NCI-H446 treated with DMSO at 0.1 percent for 48 hours (cell line): Measurements from ENCODE around the gene ATP6V1A.

Source experiments
- DNase-seq: peaks from one replicate; lab custom pipeline; 2025; lab: John Stamatoyannopoulos, UW

ATP6V1A gene

GRCh38 chr3:113747283-113748046, 630 bp downstream of the ATP6V1A start:
- DNase-seq: no peak

DNA sequence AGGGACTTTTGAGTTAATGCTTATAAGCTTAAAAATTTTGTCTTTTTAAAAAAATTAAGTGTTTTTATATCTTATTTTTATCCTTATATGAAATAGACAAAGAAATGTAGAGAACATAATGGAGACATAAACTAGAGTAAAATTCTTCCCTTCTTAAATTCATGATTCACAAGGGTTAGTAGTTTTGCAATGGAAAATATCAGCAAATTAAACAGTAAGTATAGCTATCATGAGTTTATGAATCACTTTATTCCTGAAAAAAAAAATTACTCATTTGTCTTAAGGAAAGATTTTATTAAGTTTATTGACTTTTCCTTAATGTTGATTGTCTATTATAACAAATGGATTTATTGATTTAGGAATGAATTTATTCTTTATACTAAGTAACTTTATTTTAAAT, 4.3 kb downstream of the ATP6V1A start:
- DNase-seq: no peak

DNA sequence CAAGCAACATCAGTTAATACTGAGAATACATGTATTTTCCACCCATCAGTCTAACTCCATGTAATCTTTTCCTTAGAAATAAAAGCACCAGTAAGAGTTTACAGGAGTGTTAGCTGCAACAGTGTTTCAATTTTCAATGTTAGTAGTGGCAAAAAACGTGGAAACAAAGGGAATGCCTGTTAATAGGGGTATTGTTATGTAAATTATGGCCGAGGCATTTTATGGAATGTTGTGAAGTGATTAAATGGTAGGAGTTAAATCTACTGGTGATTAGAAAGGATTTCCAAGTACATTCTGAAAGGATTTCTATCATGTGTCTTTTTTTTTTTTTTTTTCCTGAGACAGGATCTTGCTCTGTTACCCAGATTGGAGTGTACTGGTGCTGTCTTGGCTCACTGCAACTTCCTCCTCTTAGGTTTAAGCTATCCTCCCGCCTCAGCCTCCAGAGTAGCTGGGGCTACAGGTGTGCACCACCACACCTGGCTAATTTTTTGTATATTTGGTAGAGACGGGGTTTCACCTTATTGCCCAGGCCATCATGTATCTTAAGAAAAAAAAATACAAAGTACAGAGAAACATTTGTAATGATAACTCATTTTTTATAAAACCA, 6.6 kb downstream of the ATP6V1A start:
- no peak for DNase-seq

GRCh38 chr3:113754494-113755159, 7.8 kb downstream of the ATP6V1A start:
- DNase-seq: no peak

DNA sequence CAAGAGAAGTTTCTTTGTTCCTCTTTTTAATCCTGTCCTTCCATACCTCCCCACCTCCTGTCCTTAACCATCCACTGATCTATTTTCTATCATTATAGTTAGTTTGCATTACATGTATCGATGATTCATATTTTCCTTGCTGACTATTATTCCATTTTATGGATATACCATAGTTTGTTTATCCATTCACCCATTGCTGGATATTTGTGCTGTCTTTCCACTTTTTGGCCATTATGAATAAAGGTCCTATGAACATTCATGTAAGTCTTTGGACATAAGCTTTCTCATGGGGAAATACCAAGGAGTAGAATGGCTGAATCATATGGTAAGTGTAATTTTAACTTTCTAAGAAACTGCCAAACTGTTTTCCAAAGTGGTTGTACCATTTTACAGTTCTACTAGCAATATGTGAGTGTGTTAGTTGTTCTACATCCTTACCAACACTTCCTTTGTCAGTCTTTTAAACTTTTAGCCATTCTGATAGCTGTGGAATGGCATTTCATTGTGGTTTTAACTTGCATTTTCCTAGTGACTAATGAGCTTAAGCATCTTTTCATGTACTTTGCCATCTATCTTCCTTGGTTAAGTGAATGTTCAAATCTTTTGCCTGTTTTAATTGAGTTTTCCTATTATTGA, 11.7 kb downstream of the ATP6V1A start:
- DNase-seq: no peak

- no peak for DNase-seq
Measured at GRCh38 chr3:113764698-113765097, 17.9 kb downstream of the ATP6V1A start.

DNA sequence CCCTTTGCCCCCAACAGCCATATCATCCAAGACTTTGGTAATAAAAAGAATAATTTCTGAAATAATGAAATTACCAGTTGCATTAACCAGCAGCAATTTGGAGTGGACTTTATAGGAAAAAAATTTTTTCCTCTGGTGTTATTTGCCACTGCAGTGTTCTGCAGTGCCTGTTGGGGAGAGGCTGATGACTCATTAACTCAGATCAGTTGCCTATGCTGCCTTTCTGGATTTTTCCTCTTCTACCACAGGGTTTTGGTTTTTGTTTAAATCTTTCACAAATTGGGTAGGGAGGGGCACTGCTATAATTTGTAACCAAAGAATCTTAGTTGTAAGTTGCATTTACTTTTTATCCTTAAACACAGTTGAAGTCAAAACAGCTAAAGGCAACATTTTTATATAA, 22.7 kb downstream of the ATP6V1A start:
- no peak for DNase-seq

GRCh38 chr3:113771993-113772392, 25.2 kb downstream of the ATP6V1A start:
- DNase-seq: no peak

DNA sequence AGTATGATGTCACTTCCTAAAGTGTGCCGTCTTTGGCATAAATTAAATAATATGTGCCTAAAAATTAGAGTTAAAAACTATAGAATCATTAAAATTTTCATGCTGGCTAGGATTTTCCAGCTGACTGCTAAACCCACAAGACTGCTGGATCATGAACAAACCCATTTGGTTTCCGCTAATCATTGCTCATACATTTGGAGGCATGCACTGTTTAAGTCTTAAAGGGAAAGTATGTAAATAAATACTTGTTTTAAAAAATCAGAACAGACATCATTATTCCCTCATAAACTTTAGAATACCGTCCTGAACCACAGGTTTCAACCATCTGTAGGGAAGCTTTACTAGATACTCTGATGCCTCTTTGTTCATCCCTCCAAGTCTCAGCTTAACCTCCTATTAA, 26.5 kb downstream of the ATP6V1A start:
- no peak for DNase-seq

- DNase-seq: no peak
Measured at GRCh38 chr3:113775516-113775915, 28.7 kb downstream of the ATP6V1A start.

DNA sequence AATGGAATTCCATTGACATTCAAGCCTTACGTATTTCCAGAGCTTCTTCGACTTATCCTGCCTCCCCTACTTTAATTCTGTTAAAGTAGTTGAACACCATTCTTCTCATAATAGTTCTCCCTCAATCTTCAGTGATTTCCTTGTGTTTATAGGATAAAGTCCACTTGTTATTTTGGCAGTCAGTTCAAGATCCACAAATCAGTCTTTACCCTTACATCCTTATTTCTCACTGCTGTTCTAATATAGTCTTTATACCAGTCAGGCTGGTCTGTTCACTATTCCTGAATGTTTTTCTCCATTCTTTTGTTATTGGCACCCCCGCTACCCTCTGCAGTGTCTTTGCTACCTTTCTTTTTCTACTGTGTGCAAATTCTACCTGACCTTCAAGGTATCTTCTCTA, 29.7 kb downstream of the ATP6V1A start:
- DNase-seq: no peak

DNA sequence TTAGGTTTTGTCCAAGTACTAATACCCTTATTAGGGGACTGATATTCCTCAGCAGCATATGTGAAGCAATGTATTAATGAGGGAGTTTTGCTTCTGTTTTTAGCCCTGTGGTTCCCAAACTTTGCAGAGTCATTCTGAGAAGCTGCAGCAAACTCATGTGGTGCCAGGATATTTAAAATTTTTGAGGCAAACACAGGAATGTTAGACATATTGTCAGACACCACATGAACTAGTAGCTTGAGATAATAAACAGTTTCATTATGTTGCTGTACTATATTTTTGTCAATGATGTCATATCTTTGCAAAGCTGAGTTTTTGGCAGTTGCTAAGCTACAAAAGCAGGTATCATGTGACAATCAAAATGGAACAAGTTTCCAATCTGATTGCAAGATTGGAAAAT, 36.6 kb downstream of the ATP6V1A start:
- no peak for DNase-seq

DNA sequence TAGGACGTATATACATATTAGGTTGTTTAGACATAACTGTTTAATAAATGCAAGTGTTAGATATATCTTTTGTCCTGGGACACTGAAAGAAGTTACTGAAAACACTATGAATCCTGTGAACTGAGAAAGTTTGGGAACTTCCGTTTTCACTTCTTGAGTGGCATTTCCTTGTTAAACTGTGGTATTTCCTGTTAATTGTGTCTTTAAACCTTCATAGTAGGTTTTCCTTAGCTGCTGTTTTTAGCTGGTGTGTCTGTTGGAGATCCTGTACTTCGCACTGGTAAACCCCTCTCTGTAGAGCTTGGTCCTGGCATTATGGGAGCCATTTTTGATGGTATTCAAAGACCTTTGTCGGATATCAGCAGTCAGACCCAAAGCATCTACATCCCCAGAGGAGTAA, 37.1 kb downstream of the ATP6V1A start:
- DNase-seq: no peak

DNA sequence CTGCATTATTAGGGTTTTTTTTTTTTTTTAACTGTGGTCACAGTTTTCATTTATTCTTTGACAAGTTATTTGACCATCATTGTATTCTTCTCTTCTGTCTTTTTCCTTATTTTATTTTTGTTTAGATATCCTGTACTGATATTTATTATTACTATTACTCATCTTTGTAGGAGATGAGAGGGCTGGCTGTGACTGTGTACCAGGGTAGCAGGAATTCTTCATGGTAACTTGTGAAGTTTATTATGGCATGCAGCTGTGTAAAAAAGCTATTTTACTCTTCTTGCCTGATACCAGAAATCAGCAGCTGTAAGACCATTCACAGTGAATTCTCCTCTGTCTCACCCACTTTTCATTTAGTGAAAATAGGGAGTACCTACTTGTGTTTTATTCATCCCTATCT, 44.5 kb downstream of the ATP6V1A start:
- no peak for DNase-seq

- DNase-seq: no peak
Measured at GRCh38 chr3:113794526-113794925, 47.7 kb downstream of the ATP6V1A start.

DNA sequence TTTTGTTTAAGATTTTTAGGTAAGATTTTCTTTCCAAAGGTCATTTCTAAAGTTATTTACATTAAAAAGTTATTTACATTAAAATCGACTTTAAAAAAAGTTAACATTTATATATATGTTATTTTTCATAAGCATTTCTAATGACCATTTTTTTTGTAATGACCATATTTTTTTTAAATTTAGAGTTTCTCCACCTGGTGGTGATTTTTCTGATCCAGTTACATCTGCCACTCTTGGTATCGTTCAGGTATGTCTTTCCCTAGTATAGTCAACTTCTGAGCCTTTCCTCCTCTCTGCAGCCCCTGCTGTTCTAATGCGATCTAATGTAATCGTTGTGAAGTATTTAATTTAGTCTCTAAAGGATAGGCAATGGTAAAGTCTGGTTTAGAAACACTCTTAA, 48.9 kb downstream of the ATP6V1A start:
- no peak for DNase-seq

DNA sequence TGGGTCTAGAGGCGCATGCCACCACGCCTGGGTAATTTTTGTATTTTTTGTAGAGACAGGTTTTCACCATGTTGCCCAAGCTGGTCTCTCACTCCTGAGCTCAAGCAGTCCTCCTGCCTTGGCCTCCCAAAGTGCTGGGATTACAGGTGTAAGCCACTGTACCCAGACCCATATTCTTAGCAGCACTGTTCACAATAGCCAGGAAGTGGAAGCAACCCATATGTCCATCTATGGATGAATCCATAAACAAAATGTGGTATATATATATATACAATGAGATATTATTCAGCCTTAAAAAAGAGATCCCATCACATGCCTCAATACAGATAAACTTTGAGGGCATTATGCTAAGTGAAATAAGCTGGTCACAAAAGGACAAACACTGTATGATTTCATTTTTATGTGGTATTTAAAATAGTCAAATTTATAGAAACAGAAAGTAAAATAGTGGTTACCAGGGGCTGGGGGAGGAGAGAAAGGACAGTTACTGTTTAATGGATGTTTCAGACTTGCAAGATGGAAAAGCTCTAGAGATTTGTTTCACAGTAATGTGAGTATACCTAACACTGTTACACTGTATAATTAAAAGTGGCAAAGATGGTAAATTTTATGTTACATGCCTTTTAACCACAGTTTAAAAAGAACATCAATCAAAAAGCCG, 56.1 kb downstream of the ATP6V1A start:
- DNase-seq: no peak

DNA sequence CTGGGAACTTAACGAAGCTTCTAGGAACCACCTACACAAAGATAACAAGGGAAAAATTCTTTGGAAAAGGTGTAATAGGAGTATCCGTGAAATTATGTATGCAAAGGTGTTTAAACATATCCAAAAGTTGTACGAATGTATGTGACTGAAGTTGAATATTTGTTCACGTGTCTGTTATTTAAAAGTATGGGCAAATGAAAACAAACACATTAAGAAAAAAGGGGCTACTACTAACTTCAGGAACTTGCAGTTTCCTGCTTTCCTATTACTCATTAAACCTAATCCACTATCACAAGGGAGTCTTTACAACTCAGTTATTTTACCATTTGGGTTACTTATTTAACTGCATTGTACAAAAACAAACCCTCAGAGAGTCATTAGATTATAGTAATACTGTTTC, 57.8 kb downstream of the ATP6V1A start:
- no peak for DNase-seq

- DNase-seq: no peak
Measured at GRCh38 chr3:113805249-113805648, 58.4 kb downstream of the ATP6V1A start.

DNA sequence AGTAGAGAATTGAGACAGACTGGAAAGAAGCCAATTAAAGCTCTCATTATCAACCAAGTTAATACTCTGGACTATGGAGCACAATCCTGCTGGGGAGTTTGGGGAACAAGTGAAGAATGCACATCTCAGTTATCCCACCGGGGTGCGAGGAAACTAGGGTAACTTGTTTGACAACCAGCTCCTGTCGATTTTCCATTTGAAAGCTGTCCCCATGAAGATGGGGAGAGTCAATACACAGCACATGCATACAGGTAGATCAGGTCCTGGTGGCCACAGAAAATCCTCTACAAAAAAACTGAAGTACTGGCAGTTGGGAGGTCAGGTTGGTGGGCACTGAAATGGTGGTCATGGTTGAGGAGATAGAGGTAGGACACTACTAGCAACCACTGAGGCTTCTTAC, 66.0 kb downstream of the ATP6V1A start:
- DNase-seq: no peak

DNA sequence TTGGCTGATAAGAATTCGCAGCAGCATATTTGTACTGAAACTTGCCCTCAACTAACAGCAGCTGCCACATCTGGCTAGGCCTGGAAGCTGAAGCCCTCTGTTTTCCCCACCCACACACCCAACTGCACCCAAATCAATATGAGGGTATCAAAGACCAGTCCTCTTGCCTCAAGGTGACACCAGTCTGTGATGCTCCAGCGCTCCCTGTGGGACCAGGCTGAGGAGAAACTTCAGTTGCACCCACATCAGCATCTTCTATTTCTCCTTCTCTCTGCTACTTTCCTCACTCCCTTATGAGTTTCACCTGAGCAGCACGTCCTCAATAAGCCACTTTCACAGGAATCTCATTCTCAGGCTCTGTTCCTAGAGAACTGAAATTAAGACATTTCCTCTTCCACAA, 73.0 kb downstream of the ATP6V1A start:
- DNase-seq: no peak

DNA sequence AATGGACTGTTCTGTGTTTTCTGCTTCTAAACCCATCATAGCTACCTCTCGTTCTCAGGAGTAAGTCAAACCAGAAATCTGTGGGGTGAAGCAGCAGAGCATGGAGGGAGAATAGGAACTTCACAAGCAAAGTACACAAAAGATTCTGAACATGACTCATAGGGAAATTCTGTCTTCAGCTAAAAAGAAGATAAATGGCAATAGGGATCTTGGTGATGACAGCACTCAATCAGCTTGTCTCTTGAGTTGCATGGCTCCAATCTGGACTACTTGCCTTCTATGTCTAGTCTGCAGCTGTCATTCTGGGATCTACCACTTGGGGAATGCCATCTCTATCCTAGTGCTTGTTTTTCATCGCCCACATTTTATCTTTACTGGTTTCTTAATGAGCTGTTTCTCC, 78.3 kb downstream of the ATP6V1A start:
- DNase-seq: no peak
